Trophoblast cell (in vitro differentiated cells and primary cell): Measurements from ENCODE around the gene GHR.

ENCODE experiments used
- DNase-seq, 2 donors: peaks; one replicate each; pipeline ENCODE4 v3.0.0-alpha.2; 2016
- H2AFZ ChIP-seq: 2 replicates; pipeline ENCODE4 v1.6.1; 2013; ENCODE audit warnings: low read length, moderate library complexity, mild to moderate bottlenecking; ENCODE audit not compliant: insufficient read depth, poor library complexity
- H2AK5ac ChIP-seq: 2 replicates; pipeline ENCODE4 v1.6.1; 2013; ENCODE audit warnings: mild to moderate bottlenecking, low read length
- H2BK120ac ChIP-seq: 2 replicates; pipeline ENCODE4 v1.6.1; 2013; ENCODE audit warnings: low read length, mild to moderate bottlenecking, moderate library complexity; ENCODE audit not compliant: insufficient read depth, poor library complexity
- H2BK12ac ChIP-seq: 2 replicates; pipeline ENCODE4 v1.6.1; 2013; ENCODE audit warnings: mild to moderate bottlenecking, low read length, moderate library complexity
- H2BK5ac ChIP-seq: 2 replicates; pipeline ENCODE4 v1.6.1; 2013; ENCODE audit warnings: low read length, low read depth, moderate library complexity, mild to moderate bottlenecking; ENCODE audit not compliant: poor library complexity
- H3K14ac ChIP-seq: 2 replicates; pipeline ENCODE4 v1.6.1; 2013; ENCODE audit warnings: mild to moderate bottlenecking, low read length
- H3K18ac ChIP-seq: 2 replicates; pipeline ENCODE4 v1.6.1; 2013; ENCODE audit warnings: mild to moderate bottlenecking, low read length
- H3K23ac ChIP-seq: 2 replicates; pipeline ENCODE4 v1.6.1; 2013; ENCODE audit warnings: low read length
- H3K27ac ChIP-seq: 2 replicates; pipeline ENCODE4 v1.5.1; 2013; ENCODE audit warnings: low read depth, mild to moderate bottlenecking, inconsistent platforms, low read length, moderate library complexity
- H3K27me3 ChIP-seq: 2 replicates; pipeline ENCODE4 v1.6.1; 2013; ENCODE audit warnings: inconsistent platforms, mild to moderate bottlenecking, low read length, moderate library complexity; ENCODE audit not compliant: insufficient read depth
- H3K36me3 ChIP-seq, 2 experiments: 1 replicate in 1 of 2; 2 replicates in 1 of 2; pipeline ENCODE4 v1.6.1; 2013; ENCODE audit warnings: low read length in 2 of 2, mild to moderate bottlenecking in 2 of 2, moderate library complexity in 1 of 2; ENCODE audit not compliant: insufficient read depth in 2 of 2, control insufficient read depth in 1 of 2
- H3K4ac ChIP-seq: 2 replicates; pipeline ENCODE4 v1.6.1; 2013; ENCODE audit warnings: low read depth, mild to moderate bottlenecking, low read length, moderate library complexity
- H3K4me1 ChIP-seq, 2 experiments: 1 replicate in 1 of 2; 2 replicates in 1 of 2; pipeline ENCODE4 v1.6.1; 2013; ENCODE audit warnings: low read length in 2 of 2, mild to moderate bottlenecking in 2 of 2, moderate library complexity in 1 of 2; ENCODE audit not compliant: insufficient read depth in 2 of 2, control insufficient read depth in 1 of 2
- H3K4me2 ChIP-seq: 2 replicates; pipeline ENCODE4 v1.6.1; 2013; ENCODE audit warnings: inconsistent platforms, mild to moderate bottlenecking, low read length, moderate library complexity
- H3K4me3 ChIP-seq: 2 replicates; pipeline ENCODE4 v1.5.1; 2013; ENCODE audit warnings: mild to moderate bottlenecking, low read depth, low read length, inconsistent platforms
- H3K79me1 ChIP-seq: one replicate; pipeline ENCODE4 v1.6.1; 2013; ENCODE audit warnings: low read length
- H3K79me2 ChIP-seq: 2 replicates; pipeline ENCODE4 v1.6.1; 2013; ENCODE audit warnings: low read length, mild to moderate bottlenecking; ENCODE audit not compliant: control insufficient read depth, insufficient read depth, poor library complexity
- H3K9ac ChIP-seq: 2 replicates; pipeline ENCODE4 v1.6.1; 2013; ENCODE audit warnings: mild to moderate bottlenecking, low read length
- H3K9me3 ChIP-seq: 2 replicates; pipeline ENCODE4 v1.6.1; 2013; ENCODE audit warnings: low read depth, mild to moderate bottlenecking, control low read depth, inconsistent platforms, low read length; ENCODE audit not compliant: insufficient read depth
- H4K12ac ChIP-seq: 2 replicates; pipeline ENCODE4 v1.6.1; 2013; ENCODE audit warnings: low read depth, mild to moderate bottlenecking, low read length, moderate library complexity
- H4K8ac ChIP-seq: 2 replicates; pipeline ENCODE4 v1.6.1; 2013; ENCODE audit warnings: low read depth, mild to moderate bottlenecking, low read length, moderate library complexity
- H4K91ac ChIP-seq: one replicate; pipeline ENCODE4 v1.6.1; 2013; ENCODE audit warnings: low read depth, mild to moderate bottlenecking, low read length, moderate library complexity
- WGBS: extraction: QIAGEN DNeasy Blood & Tissue Kit; methylation state at CpG from one replicate; pipeline ENCODE4 v1.1.7; 2013; ENCODE audit warnings: missing lambda C conversion rate; ENCODE audit not compliant: insufficient read length, insufficient coverage; ENCODE audit errors: extremely low coverage; 5-methylcytosine and 5-hydroxymethylcytosine counted together

Gene GHR

DNA sequence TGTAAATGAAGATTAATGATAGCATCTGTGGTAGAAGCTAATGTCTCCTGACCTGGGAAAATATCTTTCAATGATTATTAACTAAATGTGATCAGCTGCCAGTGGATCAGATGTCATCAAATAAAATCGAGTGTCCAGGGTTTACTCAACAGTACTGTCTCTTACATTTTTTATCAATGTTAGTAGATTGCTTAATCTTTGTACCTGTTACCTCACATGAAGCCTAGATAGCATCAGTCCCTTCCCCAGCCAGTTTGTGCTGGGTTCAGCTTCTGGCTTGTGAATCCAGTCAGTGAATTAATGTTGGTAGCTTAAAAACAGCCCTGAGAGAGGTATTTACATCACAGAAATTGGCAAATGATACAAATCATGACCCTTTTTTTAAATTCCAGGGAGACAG, 134.4 kb downstream of the GHR start:
- Histone ChIP-seq H2BK120ac (no peak overlapping the region), H2BK5ac (no peak overlapping the region), H3K27me3 (no peaks in the 10 kb centered on the region), H3K23ac (no peak overlapping the region), H3K27ac (no peak overlapping the region), H2AK5ac (no peak overlapping the region), H3K9me3 (no peaks in the 10 kb centered on the region), H4K12ac (no peak overlapping the region), H3K18ac (no peak overlapping the region), H3K9ac (no peak overlapping the region), H3K36me3 (no peaks in the 10 kb centered on the region), H3K14ac (no peak overlapping the region), H2BK12ac (no peak overlapping the region), H3K4me2 (no peak overlapping the region), H3K79me2 (no peaks in the 10 kb centered on the region), H2AFZ (no peak overlapping the region), H4K91ac (no peak overlapping the region), H3K4me3 (no peak overlapping the region), H3K4me1 (no peaks in the 10 kb centered on the region), H3K4ac (no peak overlapping the region), H3K79me1 (no peaks in the 10 kb centered on the region), H4K8ac (no peak overlapping the region)
- DNase-seq = peak in 1 of 2 donors; percentile 6
- no CpG with 5 or more reads among the region's 1 CpG for WGBS

DNA sequence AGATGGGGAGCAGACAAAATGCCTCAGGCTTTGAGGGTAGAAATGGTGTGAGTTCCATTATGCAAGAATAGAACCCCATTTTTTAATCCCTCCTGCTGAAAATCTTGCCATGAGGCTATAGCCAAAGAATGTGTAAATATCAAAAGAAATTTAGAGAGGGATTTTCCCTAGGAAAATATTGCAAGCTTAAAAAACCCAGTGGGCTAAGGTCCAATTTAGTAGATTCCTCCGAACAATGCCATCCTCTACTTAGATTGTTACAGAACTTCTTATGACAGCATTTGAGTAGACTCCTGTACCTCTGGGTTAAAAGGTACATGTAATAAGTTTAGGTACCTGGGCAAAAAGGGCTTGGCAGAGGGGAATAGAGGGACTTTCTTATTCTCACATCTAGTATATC, 138.4 kb downstream of the GHR start:
- H2BK5ac ChIP-seq = no peak overlapping the region
- no peak overlapping the region for H3K4me2 ChIP-seq
- no peak overlapping the region for H3K9ac ChIP-seq
- no peaks in the 10 kb centered on the region for H3K79me1 ChIP-seq
- H3K36me3 ChIP-seq = no peaks in the 10 kb centered on the region
- H2AFZ ChIP-seq = no peak overlapping the region
- no peak overlapping the region for H3K23ac ChIP-seq
- H3K27ac ChIP-seq = no peak overlapping the region
- no peak overlapping the region for H2BK12ac ChIP-seq
- WGBS = no CpG with 5 or more reads among the region's 1 CpG
- H3K27me3 ChIP-seq = no peaks in the 10 kb centered on the region
- H3K4ac ChIP-seq = no peak overlapping the region
- H4K12ac ChIP-seq = no peak overlapping the region
- H3K4me1 ChIP-seq = no peaks in the 10 kb centered on the region
- H4K8ac ChIP-seq = no peak overlapping the region
- H2AK5ac ChIP-seq = no peak overlapping the region
- no peaks in the 10 kb centered on the region for H3K79me2 ChIP-seq
- H3K9me3 ChIP-seq = no peaks in the 10 kb centered on the region
- H3K4me3 ChIP-seq = no peak overlapping the region
- no peak overlapping the region for H3K18ac ChIP-seq
- DNase-seq = no peak
- H3K14ac ChIP-seq = no peak overlapping the region
- no peak overlapping the region for H4K91ac ChIP-seq
- no peak overlapping the region for H2BK120ac ChIP-seq

GRCh38 chr5:42564689-42565356, 141.6 kb downstream of the GHR start:
- Histone ChIP-seq H3K79me2 (no peaks in the 10 kb centered on the region), H3K4me3 (no peak overlapping the region), H3K23ac (no peak overlapping the region), H3K4me1 (no peaks in the 10 kb centered on the region), H3K4ac (no peak overlapping the region), H4K8ac (no peak overlapping the region), H2BK12ac (no peak overlapping the region), H3K27ac (no peak overlapping the region), H4K91ac (no peak overlapping the region), H4K12ac (no peak overlapping the region), H2BK5ac (no peak overlapping the region), H3K4me2 (no peak overlapping the region), H2AFZ (no peak overlapping the region), H3K36me3 (no peaks in the 10 kb centered on the region), H3K9ac (no peak overlapping the region), H2BK120ac (no peak overlapping the region), H3K9me3 (no peaks in the 10 kb centered on the region), H3K18ac (no peak overlapping the region), H3K14ac (no peak overlapping the region), H3K27me3 (no peaks in the 10 kb centered on the region), H2AK5ac (no peak overlapping the region), H3K79me1 (no peaks in the 10 kb centered on the region)
- no peak for DNase-seq
- WGBS = no CpG with 5 or more reads among the region's 6 CpGs

DNA sequence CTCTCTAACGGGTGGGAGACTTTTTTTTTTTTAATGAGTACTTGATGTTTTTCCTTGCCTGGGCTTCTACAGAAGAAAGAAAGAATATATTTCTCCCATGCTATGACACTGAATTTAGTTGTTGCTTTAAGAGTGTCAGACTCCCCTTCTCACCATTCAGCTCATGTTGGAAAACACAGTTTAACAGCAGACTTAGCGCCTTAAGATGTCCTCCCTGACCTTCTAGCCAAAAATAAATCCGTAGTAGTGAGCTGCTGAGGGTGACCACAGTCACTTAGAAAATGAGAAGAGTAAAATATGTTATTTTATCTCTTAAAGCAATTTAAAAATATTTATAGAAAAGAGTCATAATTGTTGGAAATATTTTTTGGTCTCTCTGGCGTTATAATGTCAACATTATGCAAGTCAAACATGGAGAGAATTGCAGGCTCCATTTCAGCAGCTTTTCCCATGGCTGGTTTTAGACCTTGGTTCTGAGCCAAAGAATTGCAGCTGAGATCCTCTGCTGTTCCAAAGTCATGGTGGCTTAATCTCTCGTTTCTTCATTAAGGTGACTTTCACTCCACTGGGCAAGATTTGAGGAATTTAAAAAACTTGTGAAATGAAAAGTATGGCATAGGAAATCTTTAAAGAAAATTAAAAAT, 143.5 kb downstream of the GHR start:
- no peak overlapping the region for H4K8ac ChIP-seq
- H4K12ac ChIP-seq = no peak overlapping the region
- no peak overlapping the region for H3K4ac ChIP-seq
- H3K9ac ChIP-seq = no peak overlapping the region
- H2BK120ac ChIP-seq = no peak overlapping the region
- H3K9me3 ChIP-seq = no peaks in the 10 kb centered on the region
- no peaks in the 10 kb centered on the region for H3K79me2 ChIP-seq
- H3K79me1 ChIP-seq = no peaks in the 10 kb centered on the region
- no peak overlapping the region for H3K4me3 ChIP-seq
- H3K36me3 ChIP-seq = no peaks in the 10 kb centered on the region
- no peak overlapping the region for H2BK12ac ChIP-seq
- no peak overlapping the region for H2AFZ ChIP-seq
- H3K4me2 ChIP-seq = no peak overlapping the region
- H3K27ac ChIP-seq = no peak overlapping the region
- H3K14ac ChIP-seq = no peak overlapping the region
- DNase-seq = no peak
- H3K18ac ChIP-seq = no peak overlapping the region
- H2BK5ac ChIP-seq = no peak overlapping the region
- H2AK5ac ChIP-seq = no peak overlapping the region
- no CpG with 5 or more reads among the region's 5 CpGs for WGBS
- H3K23ac ChIP-seq = no peak overlapping the region
- no peaks in the 10 kb centered on the region for H3K27me3 ChIP-seq
- no peak overlapping the region for H4K91ac ChIP-seq
- no peaks in the 10 kb centered on the region for H3K4me1 ChIP-seq
